ENCODE results near the gene PRKAG3.

PRKAG3 gene

DNA sequence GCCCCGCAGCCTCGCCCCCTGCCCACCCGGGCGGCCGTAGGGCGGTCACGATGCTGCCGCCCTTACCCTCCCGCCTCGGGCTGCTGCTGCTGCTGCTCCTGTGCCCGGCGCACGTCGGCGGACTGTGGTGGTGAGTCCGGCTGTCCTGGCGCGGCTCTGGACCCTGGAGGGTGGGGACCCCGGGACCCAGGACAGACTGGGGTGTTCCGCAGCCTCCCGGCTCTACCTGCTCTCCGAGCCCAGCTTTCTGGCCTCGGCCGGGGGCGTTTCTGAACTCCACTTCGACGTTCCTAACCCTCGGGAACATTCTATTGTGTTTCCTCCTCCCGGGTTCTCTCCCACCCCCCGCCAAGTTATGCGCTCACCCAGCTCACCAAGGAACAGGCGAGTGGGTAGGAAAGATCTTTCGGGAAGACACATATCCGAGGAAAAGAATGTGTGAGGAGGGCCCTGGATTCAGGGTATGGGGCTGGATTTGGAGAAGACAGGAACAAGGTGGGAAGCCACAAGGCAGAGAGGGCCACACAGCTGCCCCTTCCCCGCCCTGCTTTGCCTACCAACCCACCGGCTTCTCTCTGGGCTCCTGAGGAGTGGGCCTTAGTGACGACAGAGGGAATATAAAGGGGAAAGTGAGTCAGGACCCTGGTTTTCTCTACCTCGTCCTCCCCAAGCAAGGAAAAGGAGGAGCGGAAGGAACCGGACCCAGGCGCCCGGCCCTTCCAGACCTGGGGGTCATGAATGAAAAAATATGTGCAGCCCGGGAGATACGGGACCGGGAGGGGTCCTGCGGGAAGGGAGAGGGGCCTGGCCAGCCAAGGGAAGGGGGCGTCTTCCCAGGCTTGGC is 28.6 kb upstream of the PRKAG3 start:
- DNase-seq (ENCODE audit: low read depth in 1 of 2, low spot score in 1 of 2), result no peak
- Histone ChIP-seq H3K27ac (replicated peaks) (no peak overlapping the region), H3K4me3 (replicated peaks; ENCODE audit: insufficient read depth, low read length) (no peak overlapping the region), H3K27me3 (ENCODE audit: insufficient read depth, poor library complexity, severe bottlenecking) (peaks cover 63% of the 10 kb centered on the region)
- no peak for TF ChIP-seq SPI1 (IDR thresholded peaks at IDR 0.05; ENCODE audit: borderline replicate concordance, low read depth)

DNA sequence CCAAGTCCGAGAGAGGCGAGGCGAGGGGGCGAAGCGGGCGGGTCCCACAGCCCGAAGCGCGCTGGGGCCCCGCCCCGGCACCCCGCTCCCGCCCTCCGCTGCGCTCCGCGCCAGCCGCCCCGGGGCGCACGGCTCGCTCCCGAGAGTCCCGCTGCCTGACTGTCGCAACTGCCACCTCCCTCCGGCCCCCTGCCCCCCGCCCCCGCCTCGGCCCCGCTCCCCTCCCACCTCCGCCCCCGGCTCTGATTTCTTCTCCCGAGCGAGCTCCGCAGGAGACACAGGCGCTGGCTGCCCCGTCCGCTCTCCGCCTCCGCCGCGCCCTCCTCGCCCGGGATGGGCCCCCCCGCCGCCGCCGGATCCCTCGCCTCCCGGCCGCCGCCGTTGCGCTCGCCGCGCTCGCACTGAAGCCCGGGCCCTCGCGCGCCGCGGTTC is 28.0 kb upstream of the PRKAG3 start, which contains the start of gene WNT6:
TSS of gene WNT6 (plus strand) at position 250 of the 432 bp plus-strand sequence. CDS start 233 bp downstream, outside the sequence.
- TF ChIP-seq, protein P1, sequence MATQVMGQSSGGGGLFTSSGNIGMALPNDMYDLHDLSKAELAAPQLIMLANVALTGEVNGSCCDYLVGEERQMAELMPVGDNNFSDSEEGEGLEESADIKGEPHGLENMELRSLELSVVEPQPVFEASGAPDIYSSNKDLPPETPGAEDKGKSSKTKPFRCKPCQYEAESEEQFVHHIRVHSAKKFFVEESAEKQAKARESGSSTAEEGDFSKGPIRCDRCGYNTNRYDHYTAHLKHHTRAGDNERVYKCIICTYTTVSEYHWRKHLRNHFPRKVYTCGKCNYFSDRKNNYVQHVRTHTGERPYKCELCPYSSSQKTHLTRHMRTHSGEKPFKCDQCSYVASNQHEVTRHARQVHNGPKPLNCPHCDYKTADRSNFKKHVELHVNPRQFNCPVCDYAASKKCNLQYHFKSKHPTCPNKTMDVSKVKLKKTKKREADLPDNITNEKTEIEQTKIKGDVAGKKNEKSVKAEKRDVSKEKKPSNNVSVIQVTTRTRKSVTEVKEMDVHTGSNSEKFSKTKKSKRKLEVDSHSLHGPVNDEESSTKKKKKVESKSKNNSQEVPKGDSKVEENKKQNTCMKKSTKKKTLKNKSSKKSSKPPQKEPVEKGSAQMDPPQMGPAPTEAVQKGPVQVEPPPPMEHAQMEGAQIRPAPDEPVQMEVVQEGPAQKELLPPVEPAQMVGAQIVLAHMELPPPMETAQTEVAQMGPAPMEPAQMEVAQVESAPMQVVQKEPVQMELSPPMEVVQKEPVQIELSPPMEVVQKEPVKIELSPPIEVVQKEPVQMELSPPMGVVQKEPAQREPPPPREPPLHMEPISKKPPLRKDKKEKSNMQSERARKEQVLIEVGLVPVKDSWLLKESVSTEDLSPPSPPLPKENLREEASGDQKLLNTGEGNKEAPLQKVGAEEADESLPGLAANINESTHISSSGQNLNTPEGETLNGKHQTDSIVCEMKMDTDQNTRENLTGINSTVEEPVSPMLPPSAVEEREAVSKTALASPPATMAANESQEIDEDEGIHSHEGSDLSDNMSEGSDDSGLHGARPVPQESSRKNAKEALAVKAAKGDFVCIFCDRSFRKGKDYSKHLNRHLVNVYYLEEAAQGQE (IDR thresholded peaks at IDR 0.05; ENCODE audit: insufficient replicate concordance, low read depth), result no peak
- TF ChIP-seq GABPA (IDR thresholded peaks at IDR 0.05; ENCODE audit: low read depth) (no peak), SPI1 (IDR thresholded peaks at IDR 0.05; ENCODE audit: borderline replicate concordance, low read depth) (no peak), POLR2AphosphoS5 (IDR thresholded peaks at IDR 0.05; ENCODE audit: low read depth) (no peak)
- TF ChIP-seq, protein P2, sequence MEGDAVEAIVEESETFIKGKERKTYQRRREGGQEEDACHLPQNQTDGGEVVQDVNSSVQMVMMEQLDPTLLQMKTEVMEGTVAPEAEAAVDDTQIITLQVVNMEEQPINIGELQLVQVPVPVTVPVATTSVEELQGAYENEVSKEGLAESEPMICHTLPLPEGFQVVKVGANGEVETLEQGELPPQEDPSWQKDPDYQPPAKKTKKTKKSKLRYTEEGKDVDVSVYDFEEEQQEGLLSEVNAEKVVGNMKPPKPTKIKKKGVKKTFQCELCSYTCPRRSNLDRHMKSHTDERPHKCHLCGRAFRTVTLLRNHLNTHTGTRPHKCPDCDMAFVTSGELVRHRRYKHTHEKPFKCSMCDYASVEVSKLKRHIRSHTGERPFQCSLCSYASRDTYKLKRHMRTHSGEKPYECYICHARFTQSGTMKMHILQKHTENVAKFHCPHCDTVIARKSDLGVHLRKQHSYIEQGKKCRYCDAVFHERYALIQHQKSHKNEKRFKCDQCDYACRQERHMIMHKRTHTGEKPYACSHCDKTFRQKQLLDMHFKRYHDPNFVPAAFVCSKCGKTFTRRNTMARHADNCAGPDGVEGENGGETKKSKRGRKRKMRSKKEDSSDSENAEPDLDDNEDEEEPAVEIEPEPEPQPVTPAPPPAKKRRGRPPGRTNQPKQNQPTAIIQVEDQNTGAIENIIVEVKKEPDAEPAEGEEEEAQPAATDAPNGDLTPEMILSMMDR (IDR thresholded peaks at IDR 0.05; ENCODE audit: insufficient read depth, low read length), result no peak
- Histone ChIP-seq H3K27ac (replicated peaks) (no peak within 1 kb of the TSS), H3K27me3 (ENCODE audit: insufficient read depth, poor library complexity, severe bottlenecking) (peaks cover 68% of the 10 kb centered on the region), H3K4me3 (replicated peaks; ENCODE audit: insufficient read depth, low read length) (no peak within 1 kb of the TSS)
- no peak for DNase-seq (ENCODE audit: low read depth in 1 of 2, low spot score in 1 of 2)

DNA sequence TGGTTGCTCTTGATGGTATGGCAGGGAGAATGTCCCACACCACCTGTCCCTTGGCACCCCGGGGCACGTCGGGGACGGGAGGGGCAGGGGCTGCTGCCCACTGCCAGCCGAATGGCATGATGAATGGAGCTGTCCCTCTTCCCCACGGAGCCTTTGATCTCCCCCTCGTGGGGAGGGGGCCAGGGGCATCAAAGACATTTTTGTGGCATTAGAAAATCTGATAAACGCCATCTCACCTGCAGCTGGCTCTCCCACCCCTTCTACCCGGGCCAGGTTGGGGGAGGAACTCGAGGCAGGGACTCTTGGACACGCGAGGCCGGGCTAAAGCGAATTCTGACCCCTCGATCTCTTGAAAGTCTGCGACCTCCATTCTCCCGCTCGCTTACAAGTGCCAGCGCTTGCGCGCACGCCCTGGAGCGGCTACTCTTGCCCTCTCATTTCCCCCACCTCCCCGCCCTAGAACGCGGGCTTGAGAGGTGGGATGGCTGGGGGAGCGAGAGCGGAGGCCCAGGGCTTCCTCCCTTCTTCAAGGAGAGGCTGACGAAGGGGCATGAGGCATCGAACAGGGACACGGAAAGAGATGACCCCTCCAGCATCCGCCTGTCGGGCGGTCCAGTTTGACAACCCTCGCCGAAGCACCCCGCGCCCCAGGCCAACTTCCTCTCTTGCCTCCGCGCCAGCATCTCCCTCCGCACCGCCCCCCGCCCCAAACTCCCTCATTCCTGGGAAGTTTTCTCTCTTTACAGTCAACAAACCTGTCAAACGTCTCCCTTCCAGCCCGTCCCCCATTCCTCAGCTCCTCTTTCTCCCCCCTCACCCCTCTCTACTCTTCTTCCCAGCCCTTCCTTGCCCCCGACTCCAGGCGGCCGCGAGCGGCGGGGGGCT is 27.3 kb upstream of the PRKAG3 start:
- Histone ChIP-seq H3K27me3 (ENCODE audit: insufficient read depth, poor library complexity, severe bottlenecking) (peaks cover 72% of the 10 kb centered on the region), H3K4me3 (replicated peaks; ENCODE audit: insufficient read depth, low read length) (no peak overlapping the region), H3K27ac (replicated peaks) (no peak overlapping the region)
- TF ChIP-seq SPI1 (IDR thresholded peaks at IDR 0.05; ENCODE audit: borderline replicate concordance, low read depth) (no peak), POLR2AphosphoS5 (IDR thresholded peaks at IDR 0.05; ENCODE audit: low read depth) (no peak), GABPA (IDR thresholded peaks at IDR 0.05; ENCODE audit: low read depth) (no peak)
- TF ChIP-seq, protein P1 (IDR thresholded peaks at IDR 0.05; ENCODE audit: insufficient replicate concordance, low read depth), result no peak
- TF ChIP-seq, protein P2 (IDR thresholded peaks at IDR 0.05; ENCODE audit: insufficient read depth, low read length), result no peak
- no peak for DNase-seq (ENCODE audit: low read depth in 1 of 2, low spot score in 1 of 2)

DNA sequence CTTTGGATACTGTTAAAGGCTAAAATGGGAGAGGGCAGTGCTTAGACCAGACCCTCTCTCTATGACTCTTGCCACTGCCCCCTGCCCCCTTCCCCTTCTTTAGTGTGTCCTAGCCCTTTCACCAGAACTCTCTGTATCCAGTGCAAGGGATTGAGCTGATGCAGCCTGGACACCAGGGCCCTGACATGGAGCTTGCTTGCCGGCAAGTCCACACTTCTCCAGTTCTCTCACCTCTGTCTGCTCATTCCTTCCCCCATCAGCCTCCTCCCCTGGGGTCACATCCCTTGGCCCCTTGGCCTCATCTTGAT is 26.5 kb upstream of the PRKAG3 start:
- H3K27me3 ChIP-seq (ENCODE audit: insufficient read depth, poor library complexity, severe bottlenecking), result peaks cover 71% of the 10 kb centered on the region

More for the DNA sequence above, 26.5 kb upstream of the PRKAG3 start:
- no peak overlapping the region for H3K4me3 ChIP-seq (replicated peaks; ENCODE audit: insufficient read depth, low read length)
- no peak for TF ChIP-seq GABPA (IDR thresholded peaks at IDR 0.05; ENCODE audit: low read depth)
- TF ChIP-seq SPI1 (IDR thresholded peaks at IDR 0.05; ENCODE audit: borderline replicate concordance, low read depth), result no peak
- TF ChIP-seq, protein P2 (IDR thresholded peaks at IDR 0.05; ENCODE audit: insufficient read depth, low read length), result no peak
- TF ChIP-seq POLR2AphosphoS5 (IDR thresholded peaks at IDR 0.05; ENCODE audit: low read depth), result no peak
- TF ChIP-seq, protein P1 (IDR thresholded peaks at IDR 0.05; ENCODE audit: insufficient replicate concordance, low read depth), result no peak
- H3K27ac ChIP-seq (replicated peaks), result no peak overlapping the region
- DNase-seq (ENCODE audit: low read depth in 1 of 2, low spot score in 1 of 2), result no peak
